ENCODE measurements around the gene KIF12. TPM values are rescaled to one million over a fixed set of nuclear protein-coding genes. Genes with fewer than 3 reads are reported as not detected.

KIF12 gene
- total and polyA plus RNA-seq, 3 experiments from 2014 or later, result not detected

Other genes with a start within 250 kb of the KIF12 start
- gene ZNF618, start 223.0 kb downstream of the KIF12 start, total RNA-seq, result under 1 TPM; 0.55 to 0.57 TPM
- 1.2 TPM for gene ZNF618, start 223.0 kb downstream of the KIF12 start, polyA plus RNA-seq
- gene AMBP, start 21.0 kb downstream of the KIF12 start, total RNA-seq, result not detected
- not detected for gene AMBP, start 21.0 kb downstream of the KIF12 start, polyA plus RNA-seq
- 1 to 10 TPM in 1 of 2 experiments, under 1 TPM in 1; 0.86 to 1.6 TPM for gene COL27A1, start 56.2 kb upstream of the KIF12 start, total RNA-seq
- not detected for gene COL27A1, start 56.2 kb upstream of the KIF12 start, polyA plus RNA-seq
- gene ORM1, start 223.8 kb upstream of the KIF12 start, total RNA-seq, result not detected
- gene ORM1, start 223.8 kb upstream of the KIF12 start, polyA plus RNA-seq, result not detected
- not detected for gene ORM2, start 230.6 kb upstream of the KIF12 start, total RNA-seq
- gene ORM2, start 230.6 kb upstream of the KIF12 start, polyA plus RNA-seq, result not detected